ENCODE measurements around the gene STPG3. TPM values are rescaled to one million over a fixed set of nuclear protein-coding genes. Genes with fewer than 3 reads are reported as not detected.

STPG3 gene
- total and polyA plus RNA-seq, 2 of the 13 experiments (the other 11 are each of a cell fraction or from before 2014, with no cell fraction given), result not detected

DNA sequence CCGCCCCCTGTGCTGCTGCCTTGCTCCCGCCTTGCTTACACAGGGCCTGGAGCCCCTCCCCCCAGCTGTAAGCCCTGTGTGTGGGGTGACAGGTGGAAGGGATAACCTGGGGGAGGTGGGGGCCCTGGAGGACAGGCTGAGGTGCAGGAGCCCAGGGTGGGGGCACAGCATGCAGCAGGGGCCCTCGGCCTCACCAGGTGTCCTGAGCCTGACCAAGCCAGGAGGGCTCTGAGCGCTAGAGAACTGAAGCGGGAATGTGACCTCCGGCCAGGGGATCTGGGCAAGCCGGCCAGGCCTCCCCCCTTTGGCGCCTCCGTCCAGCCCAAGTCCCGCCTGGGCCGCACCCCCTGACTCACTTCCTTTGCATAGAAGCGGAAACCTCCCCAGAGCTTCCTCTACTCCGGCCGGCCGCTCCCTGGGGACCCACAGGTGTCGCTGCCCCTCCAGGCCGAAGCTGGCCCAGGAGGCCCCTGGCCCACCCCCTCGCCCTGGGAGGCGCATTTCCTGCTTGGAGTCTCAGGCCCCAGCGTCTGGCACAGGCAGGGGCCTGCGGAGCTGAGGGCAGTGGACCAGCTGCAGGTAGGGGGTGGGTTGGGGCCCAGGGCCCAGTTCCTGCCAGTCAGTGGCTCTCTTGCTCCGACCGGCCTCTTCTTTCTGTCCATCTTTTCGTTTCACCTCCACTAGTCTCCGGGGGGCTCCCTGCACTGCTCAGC lies 26.4 kb downstream of the STPG3 start, which contains the start of gene TOR4A (continued):
- TF ChIP-seq, protein P1, sequence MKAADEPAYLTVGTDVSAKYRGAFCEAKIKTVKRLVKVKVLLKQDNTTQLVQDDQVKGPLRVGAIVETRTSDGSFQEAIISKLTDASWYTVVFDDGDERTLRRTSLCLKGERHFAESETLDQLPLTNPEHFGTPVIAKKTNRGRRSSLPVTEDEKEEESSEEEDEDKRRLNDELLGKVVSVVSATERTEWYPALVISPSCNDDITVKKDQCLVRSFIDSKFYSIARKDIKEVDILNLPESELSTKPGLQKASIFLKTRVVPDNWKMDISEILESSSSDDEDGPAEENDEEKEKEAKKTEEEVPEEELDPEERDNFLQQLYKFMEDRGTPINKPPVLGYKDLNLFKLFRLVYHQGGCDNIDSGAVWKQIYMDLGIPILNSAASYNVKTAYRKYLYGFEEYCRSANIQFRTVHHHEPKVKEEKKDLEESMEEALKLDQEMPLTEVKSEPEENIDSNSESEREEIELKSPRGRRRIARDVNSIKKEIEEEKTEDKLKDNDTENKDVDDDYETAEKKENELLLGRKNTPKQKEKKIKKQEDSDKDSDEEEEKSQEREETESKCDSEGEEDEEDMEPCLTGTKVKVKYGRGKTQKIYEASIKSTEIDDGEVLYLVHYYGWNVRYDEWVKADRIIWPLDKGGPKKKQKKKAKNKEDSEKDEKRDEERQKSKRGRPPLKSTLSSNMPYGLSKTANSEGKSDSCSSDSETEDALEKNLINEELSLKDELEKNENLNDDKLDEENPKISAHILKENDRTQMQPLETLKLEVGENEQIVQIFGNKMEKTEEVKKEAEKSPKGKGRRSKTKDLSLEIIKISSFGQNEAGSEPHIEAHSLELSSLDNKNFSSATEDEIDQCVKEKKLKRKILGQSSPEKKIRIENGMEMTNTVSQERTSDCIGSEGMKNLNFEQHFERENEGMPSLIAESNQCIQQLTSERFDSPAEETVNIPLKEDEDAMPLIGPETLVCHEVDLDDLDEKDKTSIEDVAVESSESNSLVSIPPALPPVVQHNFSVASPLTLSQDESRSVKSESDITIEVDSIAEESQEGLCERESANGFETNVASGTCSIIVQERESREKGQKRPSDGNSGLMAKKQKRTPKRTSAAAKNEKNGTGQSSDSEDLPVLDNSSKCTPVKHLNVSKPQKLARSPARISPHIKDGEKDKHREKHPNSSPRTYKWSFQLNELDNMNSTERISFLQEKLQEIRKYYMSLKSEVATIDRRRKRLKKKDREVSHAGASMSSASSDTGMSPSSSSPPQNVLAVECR (CRISPR knock-in tag; IDR thresholded peaks at IDR 0.05; ENCODE audit: borderline replicate concordance), result peak; percentile 87
- TF ChIP-seq, protein P2, sequence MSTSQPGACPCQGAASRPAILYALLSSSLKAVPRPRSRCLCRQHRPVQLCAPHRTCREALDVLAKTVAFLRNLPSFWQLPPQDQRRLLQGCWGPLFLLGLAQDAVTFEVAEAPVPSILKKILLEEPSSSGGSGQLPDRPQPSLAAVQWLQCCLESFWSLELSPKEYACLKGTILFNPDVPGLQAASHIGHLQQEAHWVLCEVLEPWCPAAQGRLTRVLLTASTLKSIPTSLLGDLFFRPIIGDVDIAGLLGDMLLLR (CRISPR knock-in tag; IDR thresholded peaks at IDR 0.05), result no peak
- TF ChIP-seq, protein P3, sequence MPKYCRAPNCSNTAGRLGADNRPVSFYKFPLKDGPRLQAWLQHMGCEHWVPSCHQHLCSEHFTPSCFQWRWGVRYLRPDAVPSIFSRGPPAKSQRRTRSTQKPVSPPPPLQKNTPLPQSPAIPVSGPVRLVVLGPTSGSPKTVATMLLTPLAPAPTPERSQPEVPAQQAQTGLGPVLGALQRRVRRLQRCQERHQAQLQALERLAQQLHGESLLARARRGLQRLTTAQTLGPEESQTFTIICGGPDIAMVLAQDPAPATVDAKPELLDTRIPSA (CRISPR knock-in tag; IDR thresholded peaks at IDR 0.05; ENCODE audit: borderline replicate concordance), result no peak
- TF ChIP-seq, protein P4, sequence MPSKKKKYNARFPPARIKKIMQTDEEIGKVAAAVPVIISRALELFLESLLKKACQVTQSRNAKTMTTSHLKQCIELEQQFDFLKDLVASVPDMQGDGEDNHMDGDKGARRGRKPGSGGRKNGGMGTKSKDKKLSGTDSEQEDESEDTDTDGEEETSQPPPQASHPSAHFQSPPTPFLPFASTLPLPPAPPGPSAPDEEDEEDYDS (CRISPR knock-in tag; IDR thresholded peaks at IDR 0.05), result peak; percentile 81
- TF ChIP-seq SCMH1 (CRISPR knock-in tag; IDR thresholded peaks at IDR 0.05; ENCODE audit: borderline replicate concordance) (no peak), ATAD3A (CRISPR knock-in tag; IDR thresholded peaks at IDR 0.05) (no peak), ZNF501 (CRISPR knock-in tag; IDR thresholded peaks at IDR 0.05) (peak; percentile 84), ZNF7 (CRISPR knock-in tag; IDR thresholded peaks at IDR 0.05) (no peak), KDM4B (CRISPR knock-in tag; IDR thresholded peaks at IDR 0.05) (peak; percentile 10; the same call in 1 of the 2 replicates), SRSF9 (IDR thresholded peaks at IDR 0.05; ENCODE audit: borderline replicate concordance, insufficient read depth, low read depth, low read length, poor library complexity, severe bottlenecking) (no peak), ZNF10 (CRISPR knock-in tag; IDR thresholded peaks at IDR 0.05; ENCODE audit: borderline replicate concordance, low read depth) (no peak; the same call in 1 of the 2 replicates), CBX5 (CRISPR knock-in tag; IDR thresholded peaks at IDR 0.05; ENCODE audit: borderline replicate concordance) (peak; percentile 43; the same call in 1 of the 2 replicates), NCOA2 (CRISPR knock-in tag; IDR thresholded peaks at IDR 0.05) (peak; percentile 52; the same call in 1 of the 2 replicates), TOE1 (CRISPR knock-in tag; IDR thresholded peaks at IDR 0.05) (no peak), BRCA1 (CRISPR knock-in tag; IDR thresholded peaks at IDR 0.05) (peak; percentile 50; the same call in 1 of the 2 replicates), ZNF766 (CRISPR knock-in tag; IDR thresholded peaks at IDR 0.05; ENCODE audit: borderline replicate concordance) (no peak; the same call in 1 of the 2 replicates), SUZ12 (IDR thresholded peaks at IDR 0.05; ENCODE audit: low read depth, low read length) (no peak), ZFP62 (CRISPR knock-in tag; IDR thresholded peaks at IDR 0.05) (no peak)
- TF ChIP-seq, protein P5, sequence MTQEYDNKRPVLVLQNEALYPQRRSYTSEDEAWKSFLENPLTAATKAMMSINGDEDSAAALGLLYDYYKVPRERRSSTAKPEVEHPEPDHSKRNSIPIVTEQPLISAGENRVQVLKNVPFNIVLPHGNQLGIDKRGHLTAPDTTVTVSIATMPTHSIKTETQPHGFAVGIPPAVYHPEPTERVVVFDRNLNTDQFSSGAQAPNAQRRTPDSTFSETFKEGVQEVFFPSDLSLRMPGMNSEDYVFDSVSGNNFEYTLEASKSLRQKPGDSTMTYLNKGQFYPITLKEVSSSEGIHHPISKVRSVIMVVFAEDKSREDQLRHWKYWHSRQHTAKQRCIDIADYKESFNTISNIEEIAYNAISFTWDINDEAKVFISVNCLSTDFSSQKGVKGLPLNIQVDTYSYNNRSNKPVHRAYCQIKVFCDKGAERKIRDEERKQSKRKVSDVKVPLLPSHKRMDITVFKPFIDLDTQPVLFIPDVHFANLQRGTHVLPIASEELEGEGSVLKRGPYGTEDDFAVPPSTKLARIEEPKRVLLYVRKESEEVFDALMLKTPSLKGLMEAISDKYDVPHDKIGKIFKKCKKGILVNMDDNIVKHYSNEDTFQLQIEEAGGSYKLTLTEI (CRISPR knock-in tag; conservative IDR thresholded peaks at IDR 0.05), result no peak
- TF ChIP-seq, protein P6, sequence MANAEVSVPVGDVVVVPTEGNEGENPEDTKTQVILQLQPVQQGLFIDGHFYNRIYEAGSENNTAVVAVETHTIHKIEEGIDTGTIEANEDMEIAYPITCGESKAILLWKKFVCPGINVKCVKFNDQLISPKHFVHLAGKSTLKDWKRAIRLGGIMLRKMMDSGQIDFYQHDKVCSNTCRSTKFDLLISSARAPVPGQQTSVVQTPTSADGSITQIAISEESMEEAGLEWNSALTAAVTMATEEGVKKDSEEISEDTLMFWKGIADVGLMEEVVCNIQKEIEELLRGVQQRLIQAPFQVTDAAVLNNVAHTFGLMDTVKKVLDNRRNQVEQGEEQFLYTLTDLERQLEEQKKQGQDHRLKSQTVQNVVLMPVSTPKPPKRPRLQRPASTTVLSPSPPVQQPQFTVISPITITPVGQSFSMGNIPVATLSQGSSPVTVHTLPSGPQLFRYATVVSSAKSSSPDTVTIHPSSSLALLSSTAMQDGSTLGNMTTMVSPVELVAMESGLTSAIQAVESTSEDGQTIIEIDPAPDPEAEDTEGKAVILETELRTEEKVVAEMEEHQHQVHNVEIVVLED (CRISPR knock-in tag; IDR thresholded peaks at IDR 0.05; ENCODE audit: borderline replicate concordance), result peak; percentile 21; the same call in 1 of the 2 replicates

Measured in HepG2 (cell line).